Measurements from ENCODE around the gene OMA1. TPM values are rescaled to one million over a fixed set of nuclear protein-coding genes. Genes with fewer than 3 reads are reported as not detected.
A peak's percentile ranks its signal among the peaks of the same experiment; 100 is the strongest.

The OMA1 gene
- total RNA-seq, 1 experiment from 2014 or later: 27.0 TPM

GRCh38 chr1:58443986-58444868, 102.3 kb downstream of the OMA1 start:
- Histone ChIP-seq H3K4me1 (no peaks in the 10 kb centered on the region), H3K27ac (no peak overlapping the region), H3K27me3 (no peaks in the 10 kb centered on the region), H3K4me3 (no peak overlapping the region), H3K9me3 (replicated peaks) (no peaks in the 10 kb centered on the region; the same call in 1 of the 2 replicates), H3K36me3 (no peaks in the 10 kb centered on the region)
- DNase-seq: no peak

- Histone ChIP-seq H3K4me1 (no peaks in the 10 kb centered on the region), H3K27ac (no peak overlapping the region), H3K9me3 (replicated peaks) (no peaks in the 10 kb centered on the region; the same call in 1 of the 2 replicates), H3K4me3 (no peak overlapping the region), H3K36me3 (no peaks in the 10 kb centered on the region), H3K27me3 (no peaks in the 10 kb centered on the region)
- no peak for DNase-seq
Measured at GRCh38 chr1:58442114-58442513, 104.4 kb downstream of the OMA1 start.

- no peak for DNase-seq
- Histone ChIP-seq H3K27ac (no peak overlapping the region), H3K4me1 (no peaks in the 10 kb centered on the region), H3K27me3 (no peaks in the 10 kb centered on the region), H3K36me3 (no peaks in the 10 kb centered on the region), H3K9me3 (replicated peaks) (no peaks in the 10 kb centered on the region; the same call in 1 of the 2 replicates), H3K4me3 (no peak overlapping the region)
Measured at GRCh38 chr1:58441699-58442098, 104.8 kb downstream of the OMA1 start.

- no peaks in the 10 kb centered on the region for H3K27me3 ChIP-seq
- no peaks in the 10 kb centered on the region; the same call in 1 of the 2 replicates for H3K9me3 ChIP-seq (replicated peaks)
- H3K27ac ChIP-seq: no peak overlapping the region
- no peak for DNase-seq
- H3K36me3 ChIP-seq: no peaks in the 10 kb centered on the region
- no peak overlapping the region for H3K4me3 ChIP-seq
- H3K4me1 ChIP-seq: no peaks in the 10 kb centered on the region
Measured at GRCh38 chr1:58440696-58441095, 105.8 kb downstream of the OMA1 start.

- H3K4me1 ChIP-seq: no peaks in the 10 kb centered on the region
- H3K9me3 ChIP-seq (replicated peaks): no peaks in the 10 kb centered on the region; the same call in 1 of the 2 replicates
- no peaks in the 10 kb centered on the region for H3K36me3 ChIP-seq
- DNase-seq: no peak
- no peak overlapping the region for H3K4me3 ChIP-seq
- no peak overlapping the region for H3K27ac ChIP-seq
- no peaks in the 10 kb centered on the region for H3K27me3 ChIP-seq
Measured at GRCh38 chr1:58439946-58440345, 106.6 kb downstream of the OMA1 start.

GRCh38 chr1:58438468-58438867, 108.1 kb downstream of the OMA1 start:
- H3K9me3 ChIP-seq (replicated peaks): no peaks in the 10 kb centered on the region; the same call in 1 of the 2 replicates
- H3K27me3 ChIP-seq: no peaks in the 10 kb centered on the region
- H3K27ac ChIP-seq: no peak overlapping the region
- DNase-seq: peak in 1 of 2 experiments; percentile 3
- no peaks in the 10 kb centered on the region for H3K36me3 ChIP-seq
- H3K4me3 ChIP-seq: no peak overlapping the region
- no peaks in the 10 kb centered on the region for H3K4me1 ChIP-seq

GRCh38 chr1:58437623-58438022, 108.9 kb downstream of the OMA1 start:
- DNase-seq: no peak
- H3K4me1 ChIP-seq: no peaks in the 10 kb centered on the region
- no peaks in the 10 kb centered on the region; the same call in 1 of the 2 replicates for H3K9me3 ChIP-seq (replicated peaks)
- H3K27me3 ChIP-seq: no peaks in the 10 kb centered on the region
- H3K4me3 ChIP-seq: no peak overlapping the region
- no peaks in the 10 kb centered on the region for H3K36me3 ChIP-seq
- no peak overlapping the region for H3K27ac ChIP-seq

- DNase-seq: no peak
- Histone ChIP-seq H3K4me3 (no peak overlapping the region), H3K27ac (no peak overlapping the region), H3K9me3 (replicated peaks) (no peaks in the 10 kb centered on the region), H3K36me3 (no peaks in the 10 kb centered on the region), H3K4me1 (no peaks in the 10 kb centered on the region), H3K27me3 (no peaks in the 10 kb centered on the region)
Measured at GRCh38 chr1:58436615-58437297, 109.8 kb downstream of the OMA1 start.

- H3K9me3 ChIP-seq (replicated peaks): no peaks in the 10 kb centered on the region
- no peak overlapping the region for H3K4me3 ChIP-seq
- H3K36me3 ChIP-seq: no peaks in the 10 kb centered on the region
- H3K27ac ChIP-seq: no peak overlapping the region
- H3K27me3 ChIP-seq: no peaks in the 10 kb centered on the region
- no peaks in the 10 kb centered on the region for H3K4me1 ChIP-seq
- no peak for DNase-seq
Measured at GRCh38 chr1:58435376-58435775, 111.2 kb downstream of the OMA1 start.

- H3K27ac ChIP-seq: no peak overlapping the region
- no peak for DNase-seq
- no peaks in the 10 kb centered on the region for H3K27me3 ChIP-seq
- no peaks in the 10 kb centered on the region for H3K9me3 ChIP-seq (replicated peaks)
- H3K36me3 ChIP-seq: no peaks in the 10 kb centered on the region
- H3K4me3 ChIP-seq: no peak overlapping the region
- no peaks in the 10 kb centered on the region for H3K4me1 ChIP-seq
Measured at GRCh38 chr1:58434607-58435006, 111.9 kb downstream of the OMA1 start.

GRCh38 chr1:58434181-58434580, 112.3 kb downstream of the OMA1 start:
- H3K27ac ChIP-seq: no peak overlapping the region
- no peak for DNase-seq
- H3K9me3 ChIP-seq (replicated peaks): no peaks in the 10 kb centered on the region
- H3K4me1 ChIP-seq: no peaks in the 10 kb centered on the region
- H3K27me3 ChIP-seq: no peaks in the 10 kb centered on the region
- H3K36me3 ChIP-seq: no peaks in the 10 kb centered on the region
- no peak overlapping the region for H3K4me3 ChIP-seq

GRCh38 chr1:58432851-58433668, 113.5 kb downstream of the OMA1 start:
- no peak overlapping the region for H3K27ac ChIP-seq

GRCh38 chr1:58431901-58432620, 114.5 kb downstream of the OMA1 start:
- H3K27me3 ChIP-seq: no peaks in the 10 kb centered on the region
- no peak overlapping the region for H3K27ac ChIP-seq
- no peak for DNase-seq
- no peaks in the 10 kb centered on the region for H3K4me1 ChIP-seq
- no peaks in the 10 kb centered on the region for H3K36me3 ChIP-seq
- H3K4me3 ChIP-seq: no peak overlapping the region
- no peaks in the 10 kb centered on the region for H3K9me3 ChIP-seq (replicated peaks)

More at GRCh38 chr1:58432851-58433668, 113.5 kb downstream of the OMA1 start:
- DNase-seq: peak; percentile 16 to 28
- Histone ChIP-seq H3K36me3 (no peaks in the 10 kb centered on the region), H3K4me3 (no peak overlapping the region), H3K9me3 (replicated peaks) (no peaks in the 10 kb centered on the region), H3K4me1 (no peaks in the 10 kb centered on the region), H3K27me3 (no peaks in the 10 kb centered on the region)
